NB4 (cell line): ENCODE data around the gene MYO1D.

Experiments
- MAX ChIP-seq: IDR thresholded peaks from 2 replicates; pipeline ENCODE4 v1.6.1; 2011; ENCODE audit warnings: low read depth, low read length
- MYC ChIP-seq: IDR thresholded peaks from 2 replicates; pipeline ENCODE4 v1.6.1; 2011; ENCODE audit warnings: low read depth, low read length

- TF ChIP-seq MYC = no peak
- no peak for TF ChIP-seq MAX
Observed at GRCh38 chr17:32752934-32753333, 124.0 kb downstream of the MYO1D start.
